Activated CD4-positive, alpha-beta T cell treated with anti-CD3 and anti-CD28 coated beads, Interleukin-2, amount 10 ng/mL, durations not matched to agents 7 days and 5 days (primary cell): Measurements from ENCODE around the gene SHOC1. TPM values are rescaled to one million over a fixed set of nuclear protein-coding genes. Genes with fewer than 3 reads are reported as not detected.
"Not testable (repeated sequence)": the region's sequence is repeated elsewhere in the genome, so short reads cannot be mapped to it uniquely, and the experiment has no call there.

Experiments used
- CTCF ChIA-PET: fragments of 350-600 bp; sonication (Branson Sonifier 250); formaldehyde crosslinking; loops from one replicate; lab custom pipeline; 2021; ENCODE audit warnings: antibody characterized with exemption; lab: Charles Lee
- POLR2A ChIA-PET: fragments of 350-600 bp; sonication (Branson Sonifier 250); formaldehyde crosslinking; loops from one replicate; lab custom pipeline; 2021; ENCODE audit warnings: antibody characterized with exemption; lab: Charles Lee
- DNase-seq: peaks from one replicate; pipeline ENCODE4 v3.0.0-alpha.2; 2020
- H3K27ac Mint-ChIP-seq: one replicate; pipeline ENCODE4 v1.8.0; 2021; ENCODE audit warnings: mild to moderate bottlenecking, moderate library complexity, mixed read lengths
- H3K27me3 Mint-ChIP-seq: one replicate; pipeline ENCODE4 v1.8.0; 2021; ENCODE audit warnings: mixed read lengths
- H3K36me3 Mint-ChIP-seq: one replicate; pipeline ENCODE4 v1.8.0; 2021; ENCODE audit warnings: low read depth, mixed read lengths
- H3K4me1 Mint-ChIP-seq: one replicate; pipeline ENCODE4 v1.8.0; 2021; ENCODE audit warnings: mixed read lengths
- H3K4me3 Mint-ChIP-seq: one replicate; pipeline ENCODE4 v1.8.0; 2021; ENCODE audit warnings: mild to moderate bottlenecking, moderate library complexity, mixed read lengths
- H3K9me3 Mint-ChIP-seq: one replicate; pipeline ENCODE4 v1.8.0; 2021; ENCODE audit warnings: mixed read lengths
- total RNA-seq, 2 experiments: library from RNA; stranded (reverse); gene quantifications; one replicate each; pipeline ENCODE4 v1.2.3, GENCODE V29; 2021

SHOC1 gene
- total RNA-seq, 2 experiments from 2014 or later = not detected

DNA sequence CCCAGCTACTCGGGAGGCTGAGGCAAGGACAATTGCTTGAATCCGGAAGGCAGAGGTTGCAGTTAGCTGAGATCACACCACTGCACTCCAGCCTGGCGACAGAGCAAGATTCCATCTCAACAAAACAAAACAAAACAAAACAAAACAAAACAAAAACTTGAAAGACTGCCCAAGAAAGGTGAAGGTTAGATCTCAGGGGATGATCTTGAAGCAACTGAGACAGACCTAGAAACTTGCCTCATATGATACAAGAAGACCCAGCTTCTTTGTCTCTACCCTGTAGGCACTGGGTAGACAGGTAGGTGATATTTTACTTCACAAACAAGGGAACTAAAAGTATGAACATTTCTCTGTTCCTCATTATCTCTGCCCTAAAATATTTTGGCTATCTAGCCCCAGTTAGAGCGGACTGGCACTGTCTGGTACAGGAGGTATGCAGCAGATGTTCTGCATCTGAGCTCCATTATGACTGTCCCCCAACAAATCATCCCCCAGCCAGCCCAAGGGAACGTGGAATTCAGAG lies 26.3 kb upstream of the SHOC1 start:
- Mint-ChIP-seq H3K9me3 (no peaks in the 10 kb centered on the region), H3K27ac (no peak overlapping the region), H3K4me1 (no peaks in the 10 kb centered on the region), H3K27me3 (peaks cover 4% of the 10 kb centered on the region), H3K4me3 (no peak overlapping the region), H3K36me3 (no peaks in the 10 kb centered on the region)
- no peak for DNase-seq
- POLR2A ChIA-PET = interaction anchor here (0.7 kb wide), 1 partner anchor 1884 kb away, joined by 4 read pairs; no protein-coding TSS in a partner anchor
- CTCF ChIA-PET = no interaction called here

DNA sequence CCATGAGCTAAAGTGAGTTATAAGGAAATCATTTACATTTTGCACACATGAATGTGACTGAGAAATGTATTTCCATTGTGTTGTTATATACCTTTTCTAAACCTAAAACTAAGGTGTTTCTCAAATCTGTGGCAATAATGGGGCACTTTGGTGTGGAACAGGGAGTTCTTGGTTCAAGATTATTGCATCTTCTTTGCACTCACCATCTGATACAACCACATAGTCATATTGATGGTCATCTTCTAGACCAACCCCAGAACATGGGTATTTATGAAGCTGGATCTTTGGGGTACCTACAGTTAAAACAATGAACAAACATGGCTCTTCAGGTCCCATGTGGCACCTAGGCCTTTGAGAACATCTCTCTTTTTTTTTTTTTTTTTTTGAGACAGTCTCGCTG lies 24.6 kb upstream of the SHOC1 start:
- H3K4me1 Mint-ChIP-seq = no peaks in the 10 kb centered on the region
- no peaks in the 10 kb centered on the region for H3K9me3 Mint-ChIP-seq
- H3K27me3 Mint-ChIP-seq = peaks cover 4% of the 10 kb centered on the region
- POLR2A ChIA-PET = no interaction called here
- no peaks in the 10 kb centered on the region for H3K36me3 Mint-ChIP-seq
- CTCF ChIA-PET = interaction anchor here (1.0 to 1.1 kb wide), 2 partner anchors 42 to 180 kb away, joined by 3 read pairs; no protein-coding TSS in a partner anchor
- no peak for DNase-seq
- H3K27ac Mint-ChIP-seq = no peak overlapping the region
- no peak overlapping the region for H3K4me3 Mint-ChIP-seq

DNA sequence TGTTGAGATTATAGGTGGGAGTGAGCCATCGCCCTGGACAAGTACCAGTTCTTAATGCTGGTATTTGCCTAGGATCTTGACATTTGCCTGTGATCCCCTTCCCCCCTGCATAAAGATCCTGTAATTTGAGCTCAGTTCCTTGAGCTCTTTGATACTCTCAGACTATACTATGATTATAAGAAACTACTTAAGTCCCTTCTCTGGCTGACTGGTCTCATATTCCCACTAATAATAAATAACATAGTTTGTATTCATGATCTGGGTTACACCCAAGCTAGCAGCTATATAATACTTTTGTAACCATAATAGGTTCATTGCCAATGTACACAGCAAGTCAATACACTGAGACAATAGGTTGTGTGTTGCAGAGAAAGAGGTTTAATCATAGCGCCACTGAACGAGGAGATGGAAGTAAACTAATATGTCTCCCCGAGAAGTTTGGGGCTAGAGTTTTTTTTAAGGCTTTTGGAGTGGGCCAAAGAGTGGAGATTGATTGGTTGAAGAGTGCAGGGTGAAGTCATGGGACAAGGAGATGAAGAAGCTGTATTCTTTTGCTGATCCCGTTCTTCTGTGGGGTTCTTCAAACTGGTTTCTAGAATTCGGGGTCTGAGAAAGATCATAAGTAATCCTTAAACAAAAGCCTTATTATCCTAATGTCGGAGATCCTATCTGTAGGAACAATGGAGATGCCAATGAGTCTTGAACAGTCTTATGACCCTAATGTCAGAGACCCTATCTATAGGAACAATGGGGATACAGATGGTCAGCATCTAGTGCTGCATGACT lies 20.7 kb upstream of the SHOC1 start:
- H3K27ac Mint-ChIP-seq = no peak overlapping the region
- H3K4me1 Mint-ChIP-seq = no peaks in the 10 kb centered on the region
- no peak for DNase-seq
- no peak overlapping the region for H3K4me3 Mint-ChIP-seq
- no peaks in the 10 kb centered on the region for H3K27me3 Mint-ChIP-seq
- no peaks in the 10 kb centered on the region for H3K36me3 Mint-ChIP-seq
- H3K9me3 Mint-ChIP-seq = no peaks in the 10 kb centered on the region
- ChIA-PET CTCF (interaction anchor here (0.6 kb wide), 1 partner anchor 340 kb away, joined by 4 read pairs; no protein-coding TSS in a partner anchor), POLR2A (no interaction called here)

DNA sequence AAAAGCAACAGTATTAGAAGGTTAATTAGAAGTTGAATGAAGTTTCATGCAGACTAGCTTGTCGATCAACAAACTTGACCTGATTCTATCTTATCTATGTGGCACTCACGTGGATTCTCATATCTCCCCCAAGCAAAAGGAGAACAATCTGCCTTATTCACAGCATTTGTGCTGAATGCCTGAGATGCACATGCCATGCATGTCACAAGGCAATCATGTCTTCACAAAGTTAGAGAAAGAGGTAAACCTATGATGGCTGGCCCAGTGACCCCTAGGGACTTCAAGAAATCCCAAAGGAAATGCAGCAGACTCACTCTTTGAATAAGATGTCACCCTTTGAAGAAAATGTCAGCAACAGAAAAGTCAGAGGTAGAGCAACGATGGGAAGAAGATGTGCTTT lies 17.6 kb upstream of the SHOC1 start:
- H3K27ac Mint-ChIP-seq = no peak overlapping the region
- H3K9me3 Mint-ChIP-seq = no peaks in the 10 kb centered on the region
- H3K27me3 Mint-ChIP-seq = no peaks in the 10 kb centered on the region
- CTCF ChIA-PET = no interaction called here
- POLR2A ChIA-PET = no interaction called here
- no peak for DNase-seq
- H3K4me1 Mint-ChIP-seq = no peaks in the 10 kb centered on the region
- no peak overlapping the region for H3K4me3 Mint-ChIP-seq
- H3K36me3 Mint-ChIP-seq = no peaks in the 10 kb centered on the region

DNA sequence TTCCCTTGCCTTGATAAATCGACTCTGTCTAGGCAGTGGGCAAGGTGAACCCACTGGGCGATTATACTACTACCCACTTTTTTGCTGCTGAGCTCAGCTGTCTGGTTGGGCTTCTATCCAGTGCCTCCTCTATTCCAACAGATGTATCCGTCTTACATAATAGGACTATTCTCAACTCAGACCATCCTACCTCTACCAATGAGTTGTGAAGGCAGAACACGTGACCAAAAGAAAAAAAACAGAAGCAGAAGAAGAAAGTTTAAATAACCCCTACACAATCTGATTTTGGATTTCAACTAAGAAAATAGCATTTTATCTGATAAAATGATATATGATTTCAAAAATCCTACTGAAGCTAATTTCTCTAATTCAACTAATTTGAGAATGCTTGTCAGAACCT lies 16.2 kb upstream of the SHOC1 start:
- ChIA-PET POLR2A (no interaction called here), CTCF (no interaction called here)
- Mint-ChIP-seq H3K36me3 (no peaks in the 10 kb centered on the region), H3K9me3 (no peaks in the 10 kb centered on the region), H3K4me3 (no peak overlapping the region), H3K27me3 (no peaks in the 10 kb centered on the region), H3K27ac (no peak overlapping the region), H3K4me1 (peaks cover 1% of the 10 kb centered on the region)
- DNase-seq = no peak

DNA sequence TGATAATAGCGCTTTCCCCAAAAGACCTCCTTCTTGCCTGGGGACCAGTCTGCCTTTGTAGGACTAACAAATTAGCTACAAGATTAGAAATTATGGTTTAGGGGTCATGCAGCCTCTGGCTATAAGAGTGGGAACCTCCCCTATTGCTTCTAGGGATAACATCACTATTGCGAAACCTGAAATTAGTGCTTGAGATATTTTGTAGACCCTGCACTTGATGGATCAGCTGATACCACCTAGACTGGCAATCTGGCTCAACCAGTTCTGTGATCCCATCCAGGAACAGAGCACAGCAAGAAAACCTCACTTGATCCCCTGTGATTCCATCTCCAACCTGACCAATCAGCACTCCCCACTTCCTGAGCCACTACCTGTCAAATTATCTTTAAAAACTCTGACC lies 15.7 kb upstream of the SHOC1 start:
- H3K27ac Mint-ChIP-seq, H3K27me3 Mint-ChIP-seq, H3K36me3 Mint-ChIP-seq, H3K4me3 Mint-ChIP-seq, DNase-seq, H3K4me1 Mint-ChIP-seq, POLR2A ChIA-PET, H3K9me3 Mint-ChIP-seq: not testable (repeated sequence)
- CTCF ChIA-PET = interaction anchor here (1.5 kb wide), 1 partner anchor 10 kb away, joined by 3 read pairs; no protein-coding TSS in a partner anchor

DNA sequence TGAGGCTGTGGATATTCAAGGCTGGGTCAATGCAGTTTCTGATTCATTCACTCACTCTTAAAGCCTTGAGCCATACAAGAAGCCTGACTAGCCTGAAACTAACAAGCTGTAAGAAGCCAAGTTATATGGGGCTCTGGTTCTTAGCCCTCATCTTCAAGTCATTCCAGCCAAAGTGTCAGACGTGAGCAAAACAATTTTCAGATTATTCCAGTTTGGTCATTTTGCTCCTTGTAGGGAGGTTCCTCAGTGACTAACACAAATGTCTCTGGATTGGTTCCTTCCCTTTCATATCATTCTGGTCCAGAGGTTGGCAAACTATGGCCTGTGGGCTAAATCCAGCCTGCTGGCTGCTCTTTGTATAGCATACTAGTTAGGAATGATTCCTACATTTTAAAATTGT lies 12.5 kb upstream of the SHOC1 start:
- H3K9me3 Mint-ChIP-seq = no peaks in the 10 kb centered on the region
- peaks cover 11% of the 10 kb centered on the region for H3K4me1 Mint-ChIP-seq
- no peaks in the 10 kb centered on the region for H3K36me3 Mint-ChIP-seq
- POLR2A ChIA-PET = no interaction called here
- no peaks in the 10 kb centered on the region for H3K27me3 Mint-ChIP-seq
- CTCF ChIA-PET = interaction anchor here (1.0 kb wide), 1 partner anchor 24 kb away, joined by 3 read pairs; no protein-coding TSS in a partner anchor
- H3K4me3 Mint-ChIP-seq = no peak overlapping the region
- H3K27ac Mint-ChIP-seq = no peak overlapping the region
- no peak for DNase-seq

DNA sequence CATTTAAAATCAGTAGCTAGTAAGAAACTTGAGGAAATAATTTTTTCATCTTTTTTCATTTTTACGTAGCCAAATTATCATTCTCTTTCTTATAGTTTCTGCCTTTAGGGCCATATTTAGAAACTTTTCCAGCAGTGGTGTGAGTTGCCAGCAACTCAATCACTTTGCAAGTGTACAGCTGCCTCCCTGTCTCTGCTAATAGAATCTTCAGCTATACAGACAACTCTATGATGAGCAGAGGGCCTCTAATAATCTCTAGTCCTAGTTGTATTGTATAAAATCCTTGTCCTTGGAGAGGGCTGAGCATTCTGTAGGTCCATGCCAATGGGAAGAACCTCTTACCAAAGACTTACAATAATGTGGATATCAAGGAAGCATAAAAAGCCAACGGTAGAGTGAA lies 11.5 kb upstream of the SHOC1 start:
- Mint-ChIP-seq H3K4me3 (no peak overlapping the region), H3K27me3 (no peaks in the 10 kb centered on the region), H3K36me3 (no peaks in the 10 kb centered on the region), H3K4me1 (peaks cover 11% of the 10 kb centered on the region), H3K27ac (no peak overlapping the region), H3K9me3 (no peaks in the 10 kb centered on the region)
- ChIA-PET CTCF (interaction anchor here (1.0 kb wide), 1 partner anchor 25 kb away, joined by 3 read pairs; no protein-coding TSS in a partner anchor), POLR2A (no interaction called here)
- no peak for DNase-seq

DNA sequence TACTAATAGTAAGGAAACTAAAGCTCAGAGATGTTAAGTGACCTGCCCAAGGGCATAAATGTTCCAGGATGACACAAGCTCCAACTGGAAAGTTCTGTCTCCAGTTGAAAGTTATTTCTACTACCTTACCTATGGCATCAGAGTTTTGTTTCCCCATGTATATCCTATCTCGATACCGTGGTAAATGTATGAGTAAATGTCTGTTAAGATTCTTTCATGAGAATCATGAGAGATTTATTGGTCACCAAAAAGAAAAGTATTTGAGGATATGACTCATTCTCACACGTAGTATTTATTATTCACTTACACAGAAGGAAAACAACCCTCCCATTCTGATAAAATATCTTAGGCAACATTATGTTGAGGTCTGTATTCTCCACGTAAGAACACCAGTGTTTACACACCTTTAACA lies 11.1 kb upstream of the SHOC1 start:
- CTCF ChIA-PET = interaction anchor here (1.0 kb wide), 1 partner anchor 26 kb away, joined by 3 read pairs; no protein-coding TSS in a partner anchor

DNA sequence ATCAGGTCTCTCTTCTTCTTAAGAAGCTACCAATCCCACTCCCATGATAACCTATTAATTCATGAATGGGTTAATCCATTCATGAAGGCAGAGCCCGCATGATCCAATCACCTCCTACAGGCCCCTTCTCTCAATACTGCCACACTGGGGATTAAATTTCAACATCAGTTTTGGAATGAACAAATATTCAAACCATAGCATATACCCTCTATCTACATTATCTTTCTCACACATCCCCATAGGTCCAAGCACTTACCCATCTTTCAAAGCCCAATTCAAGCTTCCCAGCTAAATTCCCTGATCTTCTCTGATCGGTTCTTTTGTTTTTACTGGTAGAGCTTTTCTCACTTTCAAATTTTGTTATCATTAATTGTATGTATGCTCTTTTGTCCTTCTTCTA lies 10.5 kb upstream of the SHOC1 start:
- Mint-ChIP-seq H3K4me3 (no peak overlapping the region), H3K36me3 (no peaks in the 10 kb centered on the region), H3K4me1 (peaks cover 11% of the 10 kb centered on the region), H3K27me3 (no peaks in the 10 kb centered on the region), H3K27ac (no peak overlapping the region), H3K9me3 (no peaks in the 10 kb centered on the region)
- no peak for DNase-seq
- ChIA-PET POLR2A (no interaction called here), CTCF (interaction anchor here (1.3 kb wide), 1 partner anchor 17 kb away, joined by 3 read pairs; no protein-coding TSS in a partner anchor)

More for the DNA sequence above, 11.1 kb upstream of the SHOC1 start:
- Mint-ChIP-seq H3K4me1 (peaks cover 11% of the 10 kb centered on the region), H3K36me3 (no peaks in the 10 kb centered on the region), H3K4me3 (no peak overlapping the region), H3K27me3 (no peaks in the 10 kb centered on the region), H3K27ac (no peak overlapping the region), H3K9me3 (no peaks in the 10 kb centered on the region)
- POLR2A ChIA-PET = no interaction called here
- no peak for DNase-seq

DNA sequence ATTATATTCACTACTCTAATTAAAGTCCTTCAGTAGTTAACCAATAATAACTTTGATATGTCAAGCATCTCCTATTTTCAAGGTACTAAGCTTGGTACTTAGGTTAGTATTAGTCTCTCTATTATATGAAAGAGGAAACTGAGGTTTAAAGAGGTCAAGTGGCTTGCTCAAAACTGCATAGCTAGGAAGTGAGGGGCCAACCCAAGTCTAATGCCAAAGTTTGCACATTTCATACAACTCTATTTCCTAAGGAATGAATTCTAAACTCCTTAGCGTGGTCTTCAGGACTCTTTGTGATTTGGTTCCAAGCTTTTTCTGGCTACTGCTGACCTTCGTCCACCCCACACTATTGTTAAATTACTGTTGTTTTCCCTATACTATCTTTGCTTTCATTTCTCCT lies 9.9 kb upstream of the SHOC1 start:
- no peak overlapping the region for H3K27ac Mint-ChIP-seq
- CTCF ChIA-PET = interaction anchor here (1.3 kb wide), 1 partner anchor 18 kb away, joined by 3 read pairs; no protein-coding TSS in a partner anchor
- H3K27me3 Mint-ChIP-seq = no peaks in the 10 kb centered on the region
- peaks cover 11% of the 10 kb centered on the region for H3K4me1 Mint-ChIP-seq
- H3K4me3 Mint-ChIP-seq = no peak overlapping the region
- no peaks in the 10 kb centered on the region for H3K36me3 Mint-ChIP-seq
- POLR2A ChIA-PET = no interaction called here
- DNase-seq = no peak
- H3K9me3 Mint-ChIP-seq = no peaks in the 10 kb centered on the region

DNA sequence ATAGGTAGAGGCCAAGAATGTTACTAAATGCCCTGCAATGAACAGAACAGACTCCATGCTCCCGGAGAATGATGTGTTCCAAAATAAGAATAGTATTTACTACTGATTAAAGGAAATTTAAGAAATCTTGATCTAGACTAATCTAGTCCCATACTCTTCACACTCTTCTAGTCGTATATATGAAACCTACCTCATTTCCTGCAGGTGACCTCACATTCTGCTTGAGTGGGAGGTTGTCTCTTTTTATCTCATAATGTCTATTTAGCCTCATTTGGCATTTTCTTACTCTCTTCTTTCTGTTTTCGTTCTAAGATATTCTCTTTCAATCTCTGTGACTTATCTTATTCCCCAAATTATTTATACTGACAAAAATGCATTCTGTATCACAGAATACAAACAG lies 9.2 kb upstream of the SHOC1 start:
- no peak for DNase-seq
- peaks cover 11% of the 10 kb centered on the region for H3K4me1 Mint-ChIP-seq
- no peak overlapping the region for H3K4me3 Mint-ChIP-seq
- H3K36me3 Mint-ChIP-seq = no peaks in the 10 kb centered on the region
- H3K27me3 Mint-ChIP-seq = no peaks in the 10 kb centered on the region
- no peak overlapping the region for H3K27ac Mint-ChIP-seq
- H3K9me3 Mint-ChIP-seq = no peaks in the 10 kb centered on the region
- ChIA-PET CTCF (interaction anchor here (1.3 kb wide), 1 partner anchor 19 kb away, joined by 3 read pairs; no protein-coding TSS in a partner anchor), POLR2A (no interaction called here)

DNA sequence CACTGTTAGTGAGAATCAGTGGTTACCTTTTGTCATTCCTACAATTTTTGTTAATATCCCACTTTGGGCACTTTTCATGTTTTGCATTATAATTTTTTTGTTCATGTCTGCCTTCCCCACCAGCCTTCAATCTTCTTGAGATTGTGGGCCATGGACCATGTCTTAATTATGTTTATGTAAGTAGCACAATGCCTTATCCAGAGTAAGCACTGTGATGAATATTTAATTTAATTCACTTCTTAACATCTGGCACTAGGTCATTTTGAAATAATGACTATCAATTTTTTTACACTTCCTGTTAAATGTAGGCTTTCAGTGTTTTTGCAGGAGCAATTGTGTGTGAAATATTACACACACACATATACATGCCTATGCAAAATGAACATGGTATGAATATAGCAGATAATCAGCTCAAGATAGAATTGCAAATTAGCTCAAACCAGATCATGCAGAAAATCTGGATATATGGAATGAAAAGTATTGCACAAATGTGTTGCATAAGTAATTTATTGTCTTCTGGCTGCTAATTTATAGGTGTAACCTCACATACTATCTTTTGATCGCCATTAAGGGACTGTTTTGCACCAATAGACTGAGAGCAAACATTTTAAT lies 5.3 kb upstream of the SHOC1 start:
- Mint-ChIP-seq H3K27ac (no peak overlapping the region), H3K36me3 (no peaks in the 10 kb centered on the region), H3K4me1 (peaks cover 8% of the 10 kb centered on the region), H3K4me3 (no peak overlapping the region), H3K27me3 (no peaks in the 10 kb centered on the region), H3K9me3 (no peaks in the 10 kb centered on the region)
- no peak for DNase-seq
- ChIA-PET CTCF (no interaction called here), POLR2A (no interaction called here)
